Activated CD4-positive, CD25-positive, alpha-beta regulatory T cell (primary cell): Measurements from ENCODE around the gene EPPIN.

ENCODE experiments used
- DNase-seq, 4 experiments: peaks; one replicate each; lab custom pipeline; 2025; lab: John Stamatoyannopoulos, UW

The EPPIN gene

DNA sequence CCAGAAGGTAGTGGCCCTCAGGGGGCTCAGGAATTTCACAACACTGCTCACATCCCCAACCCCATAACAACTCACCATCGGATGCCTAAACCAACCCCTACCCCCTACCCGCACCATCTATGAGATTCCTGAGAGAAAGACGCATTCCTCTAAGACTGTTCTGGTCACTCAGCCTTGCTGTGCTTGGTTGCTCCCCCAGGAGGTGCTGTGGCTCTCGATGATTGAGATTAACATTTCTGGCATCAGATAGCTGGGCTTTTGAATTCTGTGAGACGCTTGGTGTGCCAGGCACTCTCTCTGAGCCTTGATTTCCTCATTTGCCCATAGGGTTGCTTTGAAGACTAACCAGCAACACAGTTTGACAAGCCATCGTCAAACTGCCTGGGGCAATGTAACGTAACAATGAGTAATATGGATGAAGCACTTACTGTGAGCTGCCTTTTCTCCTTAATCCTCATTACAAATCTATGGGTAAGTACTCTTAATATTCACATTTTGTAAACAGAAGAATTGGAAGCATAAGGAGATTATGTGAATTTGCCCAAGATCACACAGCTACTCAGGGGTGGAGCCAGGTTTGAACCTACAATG is 8.9 kb downstream of the EPPIN start:
- DNase-seq, result no peak

DNA sequence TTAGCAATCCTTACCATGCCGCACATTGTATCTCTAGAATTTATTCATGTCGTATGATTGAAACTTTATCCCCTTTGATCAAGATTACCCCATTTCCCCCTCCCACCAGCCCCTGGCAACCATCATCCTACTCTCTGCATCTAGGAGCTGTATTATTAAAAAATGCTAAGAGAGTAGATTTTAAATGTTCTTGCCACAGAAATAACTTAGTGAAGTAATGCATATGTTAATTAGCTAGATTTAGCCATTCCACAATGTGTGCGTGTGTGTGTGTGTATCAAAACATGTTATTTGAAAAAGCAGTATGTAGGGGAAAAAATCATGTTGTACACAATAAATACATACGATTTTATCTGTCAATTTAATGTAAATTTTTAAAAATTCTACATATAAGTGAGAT is 19.9 kb downstream of the EPPIN start:
- DNase-seq, result no peak

DNA sequence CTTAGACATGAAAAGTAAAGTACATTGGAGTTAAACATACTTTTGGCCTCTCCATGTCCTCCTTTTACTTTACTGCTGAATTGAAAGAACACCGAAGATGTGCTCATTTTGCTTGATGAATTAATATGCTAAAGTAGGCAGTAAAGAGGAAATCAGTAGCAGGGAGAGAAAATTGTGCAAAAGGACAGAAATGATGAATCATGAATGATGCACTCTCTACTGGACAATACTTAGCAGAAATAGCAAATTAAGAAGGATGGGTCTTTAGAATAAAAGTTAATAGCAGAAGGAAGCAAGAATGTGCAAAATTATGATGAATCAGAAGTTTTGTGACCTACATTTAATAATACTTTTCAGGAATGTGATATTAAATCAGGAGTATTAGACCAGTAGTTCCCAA is 23.4 kb downstream of the EPPIN start:
- DNase-seq, result no peak

GRCh38 chr20:45518282-45518681 is 28.9 kb downstream of the EPPIN start:
- DNase-seq, result no peak

DNA sequence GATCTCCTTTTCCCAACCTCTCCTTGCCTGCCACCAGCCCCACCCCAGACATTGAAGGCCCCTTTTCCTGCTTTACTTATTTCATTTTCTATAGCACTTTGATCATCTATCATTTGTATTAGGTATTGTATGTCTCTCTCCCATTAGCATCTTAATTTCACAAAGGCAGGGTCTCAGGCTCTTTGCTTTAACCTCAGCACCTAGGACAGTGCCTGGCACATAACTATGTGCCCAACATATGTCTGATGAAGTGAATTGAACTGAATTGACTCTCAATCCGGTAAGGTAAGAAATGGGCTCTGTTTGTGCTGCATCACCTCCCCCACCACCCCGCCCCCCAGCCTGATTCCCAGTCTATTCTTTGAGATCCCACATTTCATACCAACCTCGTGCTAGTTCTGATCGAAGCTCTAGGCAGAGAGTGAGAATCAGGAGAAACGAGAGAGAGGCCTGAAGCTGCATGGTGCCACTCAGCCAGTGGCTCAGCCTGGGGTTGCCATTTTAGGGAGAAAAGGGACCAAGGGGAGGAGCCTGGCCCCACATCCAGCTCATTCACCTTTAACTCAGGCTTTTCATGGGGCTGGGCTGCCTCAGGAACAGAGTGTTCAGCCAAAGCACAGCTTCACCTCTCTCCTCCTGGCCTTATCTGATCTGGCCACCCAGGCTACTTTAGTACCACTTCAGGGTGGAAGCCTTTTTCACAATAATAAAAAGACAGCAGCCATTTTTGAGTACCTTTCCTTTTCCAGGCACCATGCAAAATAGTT is 31.9 kb downstream of the EPPIN start, which contains the start of gene SPINT3:
SPINT3 (minus strand) TSS at position 476 of the 767 bp plus-strand sequence; CDS start at position 462, 14 bp downstream.
- no peak for DNase-seq

- no peak for DNase-seq
Observed at GRCh38 chr20:45510242-45510862, 36.8 kb downstream of the EPPIN start.

DNA sequence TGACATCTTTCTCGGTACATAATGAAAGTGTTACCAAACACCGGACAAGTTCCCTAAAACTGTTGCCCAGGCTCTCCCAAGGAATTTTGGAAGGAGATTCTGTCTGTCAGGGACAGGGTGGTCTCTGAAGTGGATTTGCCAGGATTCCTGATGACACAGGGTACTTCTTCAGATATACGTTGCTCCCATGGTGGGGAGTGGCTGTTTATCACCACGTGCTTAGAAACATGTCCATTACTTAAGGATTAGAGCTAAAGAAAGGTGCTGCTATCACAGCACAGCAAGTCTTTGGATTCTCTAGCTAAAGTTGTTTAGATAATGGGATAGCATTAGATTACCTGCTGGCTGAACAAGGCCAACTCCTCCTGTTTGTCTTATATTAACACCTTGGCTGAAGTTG is 38.1 kb downstream of the EPPIN start:
- no peak for DNase-seq

GRCh38 chr20:45508068-45508886 is 38.9 kb downstream of the EPPIN start:
- no peak for DNase-seq

DNA sequence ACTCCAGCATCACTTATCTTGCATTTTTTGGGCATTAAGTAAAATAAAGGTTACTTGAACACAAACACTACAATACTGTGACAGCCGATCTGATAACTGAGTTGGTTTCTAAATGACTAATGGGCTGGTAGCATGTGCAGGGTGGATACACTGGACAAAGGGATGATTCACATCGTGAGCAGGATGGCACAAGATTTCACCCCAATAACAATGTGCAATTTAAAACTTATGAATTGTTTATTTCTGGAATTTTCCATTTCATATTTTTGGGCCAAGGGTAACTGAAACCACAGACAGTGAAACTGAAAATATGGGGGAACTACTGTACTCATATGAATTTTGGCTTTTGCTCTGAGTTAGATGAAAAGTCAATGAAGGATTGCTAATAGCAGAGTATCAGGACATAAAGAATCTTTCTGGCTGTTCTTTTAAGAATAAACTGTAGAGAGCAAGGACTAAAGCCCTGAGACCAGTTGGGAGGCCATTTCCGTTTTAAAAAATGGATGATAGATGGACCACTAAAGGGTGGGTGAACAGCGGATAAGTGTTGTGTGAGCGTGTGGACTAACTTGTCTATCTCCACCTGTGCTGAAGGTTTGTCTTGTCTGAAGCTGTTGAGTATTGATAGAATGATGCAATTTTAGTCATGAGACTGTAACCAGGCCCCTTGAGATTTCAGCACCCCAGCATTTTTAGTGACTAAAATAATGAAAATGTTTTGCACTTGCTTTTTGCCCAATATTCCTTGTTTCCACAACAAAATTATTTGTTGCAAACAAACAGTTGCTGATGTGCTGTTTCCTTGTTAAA is 40.0 kb downstream of the EPPIN start:
- no peak for DNase-seq

- no peak for DNase-seq
Observed at GRCh38 chr20:45506398-45506797, 40.8 kb downstream of the EPPIN start.

DNA sequence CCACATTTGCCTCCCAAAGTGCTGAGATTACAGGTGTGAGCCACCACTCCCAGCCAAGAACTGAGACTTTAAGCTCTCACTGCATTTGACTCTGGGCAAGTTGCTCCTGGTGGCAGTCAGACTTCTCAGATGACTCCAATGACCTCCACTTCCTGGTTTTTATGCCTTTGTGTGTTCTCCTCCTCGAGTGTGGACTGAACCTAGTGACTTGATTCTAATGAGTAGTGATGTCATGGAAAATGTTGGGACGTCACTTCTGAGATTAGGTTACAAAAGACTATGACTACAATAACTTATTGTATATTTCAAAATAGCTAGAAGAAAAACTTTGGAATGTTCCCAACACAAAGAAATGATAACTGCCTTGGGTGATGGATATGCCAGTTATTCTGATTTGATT is 43.8 kb downstream of the EPPIN start:
- no peak for DNase-seq

- DNase-seq, result no peak
Observed at GRCh38 chr20:45502561-45502960, 44.6 kb downstream of the EPPIN start.

DNA sequence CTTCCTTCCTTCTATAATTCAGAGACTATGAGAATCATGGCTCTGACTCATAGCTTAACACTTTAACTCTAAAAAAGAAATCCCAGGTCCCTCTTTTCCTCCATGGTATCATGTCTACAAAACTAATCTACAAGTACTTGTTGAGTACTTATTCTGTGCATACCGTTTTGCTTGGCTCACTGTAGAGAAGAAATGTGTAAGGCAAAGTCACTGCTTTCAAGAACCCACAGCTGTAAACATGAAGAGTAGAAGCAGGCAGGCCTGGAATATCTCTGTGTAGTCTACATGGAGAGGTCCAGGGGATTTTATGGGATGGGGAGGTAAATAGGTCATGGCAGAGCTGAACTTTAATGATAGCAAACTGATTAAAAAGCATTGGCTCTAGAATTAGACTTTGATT is 45.6 kb downstream of the EPPIN start:
- DNase-seq, result no peak

- DNase-seq, result no peak
Observed at GRCh38 chr20:45500022-45500421, 47.2 kb downstream of the EPPIN start.

GRCh38 chr20:45497971-45498494 is 49.2 kb downstream of the EPPIN start:
- no peak for DNase-seq

DNA sequence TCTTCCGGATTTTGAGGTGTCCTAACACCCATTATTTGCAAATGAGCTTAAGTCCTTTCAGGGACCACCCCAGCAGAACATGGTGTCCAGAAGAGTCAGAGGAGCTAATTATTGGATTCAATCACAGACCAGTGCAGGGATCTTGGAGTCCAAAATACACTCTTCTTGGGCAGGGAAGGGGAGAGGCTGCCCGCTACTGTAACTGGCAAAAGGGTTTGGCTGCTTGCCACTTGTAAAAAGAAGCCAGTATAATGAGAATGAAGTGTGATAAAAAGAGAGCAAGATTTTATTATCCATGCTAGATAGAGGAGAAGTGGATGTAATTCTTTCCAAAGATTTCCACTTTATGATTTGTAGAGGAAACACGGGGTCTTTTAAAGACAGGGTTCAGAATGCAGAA is 51.0 kb downstream of the EPPIN start:
- DNase-seq, result no peak

DNA sequence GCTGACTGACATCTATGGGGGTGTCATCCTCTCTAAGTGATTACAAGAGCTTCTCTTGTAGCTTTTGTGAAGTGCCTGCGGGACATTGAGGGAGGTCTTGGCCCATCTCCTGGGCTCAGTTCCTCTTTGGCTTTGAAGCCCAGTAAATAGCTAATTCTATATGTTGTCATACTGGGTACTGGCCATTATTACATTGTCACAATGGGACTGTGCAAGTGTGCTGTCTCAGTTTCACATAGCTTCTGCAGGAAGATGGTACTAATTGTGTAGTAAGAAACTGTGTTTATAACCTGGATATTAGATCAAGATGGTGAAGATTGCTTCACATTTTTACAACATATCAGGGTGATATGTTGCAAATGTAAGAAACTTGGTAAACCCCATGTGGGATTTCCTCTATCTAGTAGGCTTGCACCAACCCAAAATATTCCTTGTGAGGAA is 51.7 kb downstream of the EPPIN start:
- no peak for DNase-seq
